OCI-LY1 (cell line): ENCODE data around the gene LPCAT2.
A peak's percentile ranks its signal among the peaks of the same experiment; 100 is the strongest.

Experiments used
- H2AFZ ChIP-seq: fragments of 200-600 bp; sonication (generic), shearing (Covaris generic); 2 replicates; pipeline ENCODE4 v1.6.0; 2014; ENCODE audit warnings: antibody characterized with exemption, mild to moderate bottlenecking, low read length
- H3F3A ChIP-seq: fragments of 200-600 bp; sonication (generic), shearing (Covaris generic); 2 replicates; pipeline ENCODE4 v1.6.0; 2014; ENCODE audit warnings: mild to moderate bottlenecking, antibody characterized with exemption, low read length, moderate library complexity; ENCODE audit not compliant: insufficient read depth
- H3K27ac ChIP-seq: fragments of 200-600 bp; sonication (generic); 2 replicates; pipeline ENCODE4 v1.5.1; 2014; ENCODE audit warnings: low read length, mixed run types, mild to moderate bottlenecking, low read depth; ENCODE audit not compliant: poor library complexity, severe bottlenecking
- H3K27me3 ChIP-seq: fragments of 200-600 bp; sonication (generic); 2 replicates; pipeline ENCODE4 v1.6.0; 2014; ENCODE audit warnings: antibody characterized with exemption, mild to moderate bottlenecking, low read length, moderate library complexity; ENCODE audit not compliant: insufficient read depth
- H3K36me3 ChIP-seq: fragments of 200-600 bp; sonication (generic); 2 replicates; pipeline ENCODE4 v1.6.1; 2014; ENCODE audit warnings: mild to moderate bottlenecking, antibody characterized with exemption, low read length, moderate library complexity, mixed read lengths; ENCODE audit not compliant: insufficient read depth
- H3K4me1 ChIP-seq: fragments of 200-600 bp; sonication (generic); 2 replicates; pipeline ENCODE4 v1.5.1; 2014; ENCODE audit warnings: mild to moderate bottlenecking, low read length, moderate library complexity; ENCODE audit not compliant: insufficient read depth, severe bottlenecking
- H3K4me2 ChIP-seq: fragments of 200-600 bp; sonication (generic), shearing (Covaris generic); 2 replicates; pipeline ENCODE4 v1.6.1; 2014; ENCODE audit warnings: low read length
- H3K4me3 ChIP-seq: fragments of 200-600 bp; sonication (generic); 2 replicates; pipeline ENCODE4 v1.5.1; 2014; ENCODE audit warnings: low read length, low read depth, mild to moderate bottlenecking, mixed read lengths; ENCODE audit not compliant: poor library complexity, severe bottlenecking
- H3K79me2 ChIP-seq: fragments of 200-600 bp; shearing (Covaris generic); 2 replicates; pipeline ENCODE4 v1.6.1; 2016; ENCODE audit warnings: mixed run types, low read length, mixed read lengths; ENCODE audit not compliant: insufficient read depth
- H3K9ac ChIP-seq: fragments of 200-600 bp; sonication (generic), shearing (Covaris generic); 2 replicates; pipeline ENCODE4 v1.6.1; 2014; ENCODE audit warnings: mild to moderate bottlenecking, low read length, mixed read lengths
- H3K9me2 ChIP-seq: fragments of 200-600 bp; sonication (generic), shearing (Covaris generic); 2 replicates; pipeline ENCODE4 v1.6.1; 2014; ENCODE audit warnings: low read depth, mild to moderate bottlenecking, low read length, mixed read lengths
- H3K9me3 ChIP-seq: fragments of 200-600 bp; shearing (Covaris generic); 2 replicates; pipeline ENCODE4 v1.6.1; 2014; ENCODE audit warnings: low read length, mixed read lengths
- H4K20me1 ChIP-seq: fragments of 200-600 bp; sonication (generic), shearing (Covaris generic); 2 replicates; pipeline ENCODE4 v1.6.0; 2016; ENCODE audit warnings: mild to moderate bottlenecking, low read length; ENCODE audit not compliant: insufficient read depth
- EZH2 ChIP-seq: fragments of 200-600 bp; sonication (generic), shearing (Covaris generic); IDR thresholded peaks from 2 replicates; pipeline ENCODE4 v1.8.0; 2017; ENCODE audit warnings: borderline replicate concordance, mixed run types, mild to moderate bottlenecking, antibody characterized with exemption, low read length, moderate library complexity, mixed read lengths
- TF ChIP-seq, protein P1 (sequence below): fragments of 200-600 bp; sonication (generic), shearing (Covaris generic); IDR thresholded peaks from 2 replicates; pipeline ENCODE4 v1.5.1; 2017; ENCODE audit warnings: mild to moderate bottlenecking, antibody characterized with exemption, low read length, moderate library complexity, mixed read lengths

The LPCAT2 gene

GRCh38 chr16:55500530-55501011 is 8.3 kb upstream of the LPCAT2 start:
- H3K4me2 ChIP-seq: no peak overlapping the region
- H2AFZ ChIP-seq: no peak overlapping the region
- no peaks in the 10 kb centered on the region for H3K27me3 ChIP-seq
- no peaks in the 10 kb centered on the region for H3K4me1 ChIP-seq
- H3K9me2 ChIP-seq: no peaks in the 10 kb centered on the region
- no peaks in the 10 kb centered on the region for H3K79me2 ChIP-seq
- no peaks in the 10 kb centered on the region for H3K9me3 ChIP-seq
- H3K4me3 ChIP-seq: no peak overlapping the region
- no peak overlapping the region for H3K9ac ChIP-seq
- H3K27ac ChIP-seq: no peak overlapping the region
- no peaks in the 10 kb centered on the region for H3K36me3 ChIP-seq
- TF ChIP-seq EZH2: no peak
- TF ChIP-seq, protein P1, sequence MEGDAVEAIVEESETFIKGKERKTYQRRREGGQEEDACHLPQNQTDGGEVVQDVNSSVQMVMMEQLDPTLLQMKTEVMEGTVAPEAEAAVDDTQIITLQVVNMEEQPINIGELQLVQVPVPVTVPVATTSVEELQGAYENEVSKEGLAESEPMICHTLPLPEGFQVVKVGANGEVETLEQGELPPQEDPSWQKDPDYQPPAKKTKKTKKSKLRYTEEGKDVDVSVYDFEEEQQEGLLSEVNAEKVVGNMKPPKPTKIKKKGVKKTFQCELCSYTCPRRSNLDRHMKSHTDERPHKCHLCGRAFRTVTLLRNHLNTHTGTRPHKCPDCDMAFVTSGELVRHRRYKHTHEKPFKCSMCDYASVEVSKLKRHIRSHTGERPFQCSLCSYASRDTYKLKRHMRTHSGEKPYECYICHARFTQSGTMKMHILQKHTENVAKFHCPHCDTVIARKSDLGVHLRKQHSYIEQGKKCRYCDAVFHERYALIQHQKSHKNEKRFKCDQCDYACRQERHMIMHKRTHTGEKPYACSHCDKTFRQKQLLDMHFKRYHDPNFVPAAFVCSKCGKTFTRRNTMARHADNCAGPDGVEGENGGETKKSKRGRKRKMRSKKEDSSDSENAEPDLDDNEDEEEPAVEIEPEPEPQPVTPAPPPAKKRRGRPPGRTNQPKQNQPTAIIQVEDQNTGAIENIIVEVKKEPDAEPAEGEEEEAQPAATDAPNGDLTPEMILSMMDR: no peak
- no peaks in the 10 kb centered on the region for H4K20me1 ChIP-seq
- no peaks in the 10 kb centered on the region for H3F3A ChIP-seq

GRCh38 chr16:55501549-55502322 is 7.1 kb upstream of the LPCAT2 start:
- Histone ChIP-seq H3K79me2 (no peaks in the 10 kb centered on the region), H3K4me1 (no peaks in the 10 kb centered on the region), H3K9me3 (no peaks in the 10 kb centered on the region), H3K9ac (no peak overlapping the region), H3K9me2 (no peaks in the 10 kb centered on the region), H3K27ac (no peak overlapping the region), H3K36me3 (no peaks in the 10 kb centered on the region), H3K4me3 (no peak overlapping the region), H4K20me1 (no peaks in the 10 kb centered on the region), H3K4me2 (no peak overlapping the region), H3K27me3 (no peaks in the 10 kb centered on the region), H2AFZ (no peak overlapping the region), H3F3A (no peaks in the 10 kb centered on the region)
- TF ChIP-seq EZH2: no peak
- TF ChIP-seq, protein P1: peak; percentile 29; the same call in 1 of the 2 replicates

GRCh38 chr16:55502801-55503366 is 6.0 kb upstream of the LPCAT2 start:
- Histone ChIP-seq H3K4me2 (no peak overlapping the region), H3K27ac (no peak overlapping the region), H3K79me2 (no peaks in the 10 kb centered on the region), H3K36me3 (no peaks in the 10 kb centered on the region), H4K20me1 (no peaks in the 10 kb centered on the region), H3K9me3 (no peaks in the 10 kb centered on the region), H3K9ac (no peak overlapping the region), H3K27me3 (no peaks in the 10 kb centered on the region), H3K4me1 (no peaks in the 10 kb centered on the region), H3K9me2 (no peaks in the 10 kb centered on the region), H2AFZ (no peak overlapping the region), H3K4me3 (no peak overlapping the region), H3F3A (no peaks in the 10 kb centered on the region)
- no peak for TF ChIP-seq EZH2
- TF ChIP-seq, protein P1: no peak
